Lower leg skin (tissue), 3 donors: ENCODE measurements around the gene NFRKB.

ENCODE experiments used
- POLR2A ChIP-seq, 2 donors: fragments of 450-650 bp; IDR thresholded peaks; one replicate each; pipeline ENCODE4 v1.6.1; 2016 to 2017; ENCODE audit warnings: antibody characterized with exemption in 2 of 2, mild to moderate bottlenecking in 1 of 2, moderate library complexity in 1 of 2
- TF ChIP-seq, protein P1 (sequence below), 3 donors: fragments of 450-650 bp; IDR thresholded peaks; one replicate each; pipeline ENCODE4 v1.5.1; 2016; ENCODE audit warnings: antibody characterized with exemption in 3 of 3, mild to moderate bottlenecking in 3 of 3, moderate library complexity in 2 of 3

DNA sequence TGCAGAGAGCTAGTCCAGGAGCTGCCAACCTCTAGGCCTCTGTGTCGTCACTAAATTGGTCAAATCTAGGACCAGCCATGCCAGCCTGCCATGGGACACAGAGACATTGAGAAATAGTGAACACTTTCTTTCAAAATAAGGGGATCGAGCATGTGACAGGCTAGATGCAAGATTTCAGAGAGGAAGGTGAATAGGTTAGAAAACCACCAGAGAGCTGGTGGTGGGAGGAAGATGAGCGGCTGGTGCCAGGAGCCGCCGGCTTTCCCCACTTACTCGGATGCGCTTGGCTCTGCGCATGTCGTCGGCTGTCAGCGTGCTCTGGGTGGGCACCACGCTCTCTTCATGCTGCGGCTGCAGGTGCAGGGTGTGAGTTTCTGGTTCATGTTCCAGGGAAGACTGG lies 35.4 kb upstream of the NFRKB start:
- TF ChIP-seq, protein P1, sequence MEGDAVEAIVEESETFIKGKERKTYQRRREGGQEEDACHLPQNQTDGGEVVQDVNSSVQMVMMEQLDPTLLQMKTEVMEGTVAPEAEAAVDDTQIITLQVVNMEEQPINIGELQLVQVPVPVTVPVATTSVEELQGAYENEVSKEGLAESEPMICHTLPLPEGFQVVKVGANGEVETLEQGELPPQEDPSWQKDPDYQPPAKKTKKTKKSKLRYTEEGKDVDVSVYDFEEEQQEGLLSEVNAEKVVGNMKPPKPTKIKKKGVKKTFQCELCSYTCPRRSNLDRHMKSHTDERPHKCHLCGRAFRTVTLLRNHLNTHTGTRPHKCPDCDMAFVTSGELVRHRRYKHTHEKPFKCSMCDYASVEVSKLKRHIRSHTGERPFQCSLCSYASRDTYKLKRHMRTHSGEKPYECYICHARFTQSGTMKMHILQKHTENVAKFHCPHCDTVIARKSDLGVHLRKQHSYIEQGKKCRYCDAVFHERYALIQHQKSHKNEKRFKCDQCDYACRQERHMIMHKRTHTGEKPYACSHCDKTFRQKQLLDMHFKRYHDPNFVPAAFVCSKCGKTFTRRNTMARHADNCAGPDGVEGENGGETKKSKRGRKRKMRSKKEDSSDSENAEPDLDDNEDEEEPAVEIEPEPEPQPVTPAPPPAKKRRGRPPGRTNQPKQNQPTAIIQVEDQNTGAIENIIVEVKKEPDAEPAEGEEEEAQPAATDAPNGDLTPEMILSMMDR (IDR thresholded peaks at IDR 0.05): no peak
- TF ChIP-seq POLR2A (IDR thresholded peaks at IDR 0.05): no peak
